ENCODE measurements around the gene ATP10A. TPM values are rescaled to one million over a fixed set of nuclear protein-coding genes. Genes with fewer than 3 reads are reported as not detected.

ATP10A gene
- total RNA-seq, 4 donors from 2014 or later = 2.7 to 7.0 (median 3.4) TPM

DNA sequence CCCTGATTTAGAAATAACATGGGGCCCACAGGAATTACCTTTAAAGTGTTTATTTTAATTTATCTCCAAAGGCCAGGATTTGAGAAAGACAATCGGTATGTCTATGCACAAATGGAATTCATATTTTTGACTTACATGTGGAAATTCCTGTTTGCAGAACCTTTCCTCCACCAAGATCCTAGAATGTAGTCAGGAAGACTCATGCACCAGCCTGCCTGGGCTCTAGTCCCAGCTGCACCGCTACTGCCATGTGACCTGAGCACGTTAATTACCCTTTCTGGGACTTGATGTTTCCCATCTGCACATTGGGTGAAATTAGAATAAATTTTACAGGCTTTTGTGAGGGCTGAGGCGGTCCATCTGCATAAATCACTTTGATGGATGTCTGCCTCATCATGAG is 194.2 kb downstream of the ATP10A start:
- Histone ChIP-seq H3K27ac (no peak overlapping the region), H3K36me3 (no peaks in the 10 kb centered on the region), H3K9me3 (no peaks in the 10 kb centered on the region), H3K27me3 (peaks cover 4% of the 10 kb centered on the region), H3K4me3 (replicated peaks in 1 of 3) (no peak overlapping the region), H3K4me1 (peaks cover 0 to 13% of the 10 kb centered on the region in 2 donors)
- WGBS, 2 donors = 92 to 95% methylated on average over 4 of the region's 4 CpGs
- no peak for TF ChIP-seq POLR2A (IDR thresholded peaks at IDR 0.05)
- TF ChIP-seq, protein P1, sequence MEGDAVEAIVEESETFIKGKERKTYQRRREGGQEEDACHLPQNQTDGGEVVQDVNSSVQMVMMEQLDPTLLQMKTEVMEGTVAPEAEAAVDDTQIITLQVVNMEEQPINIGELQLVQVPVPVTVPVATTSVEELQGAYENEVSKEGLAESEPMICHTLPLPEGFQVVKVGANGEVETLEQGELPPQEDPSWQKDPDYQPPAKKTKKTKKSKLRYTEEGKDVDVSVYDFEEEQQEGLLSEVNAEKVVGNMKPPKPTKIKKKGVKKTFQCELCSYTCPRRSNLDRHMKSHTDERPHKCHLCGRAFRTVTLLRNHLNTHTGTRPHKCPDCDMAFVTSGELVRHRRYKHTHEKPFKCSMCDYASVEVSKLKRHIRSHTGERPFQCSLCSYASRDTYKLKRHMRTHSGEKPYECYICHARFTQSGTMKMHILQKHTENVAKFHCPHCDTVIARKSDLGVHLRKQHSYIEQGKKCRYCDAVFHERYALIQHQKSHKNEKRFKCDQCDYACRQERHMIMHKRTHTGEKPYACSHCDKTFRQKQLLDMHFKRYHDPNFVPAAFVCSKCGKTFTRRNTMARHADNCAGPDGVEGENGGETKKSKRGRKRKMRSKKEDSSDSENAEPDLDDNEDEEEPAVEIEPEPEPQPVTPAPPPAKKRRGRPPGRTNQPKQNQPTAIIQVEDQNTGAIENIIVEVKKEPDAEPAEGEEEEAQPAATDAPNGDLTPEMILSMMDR (IDR thresholded peaks at IDR 0.05) = no peak
- intact Hi-C loops (cut with DNase I) = no loop called here
- DNase-seq = no peak

DNA sequence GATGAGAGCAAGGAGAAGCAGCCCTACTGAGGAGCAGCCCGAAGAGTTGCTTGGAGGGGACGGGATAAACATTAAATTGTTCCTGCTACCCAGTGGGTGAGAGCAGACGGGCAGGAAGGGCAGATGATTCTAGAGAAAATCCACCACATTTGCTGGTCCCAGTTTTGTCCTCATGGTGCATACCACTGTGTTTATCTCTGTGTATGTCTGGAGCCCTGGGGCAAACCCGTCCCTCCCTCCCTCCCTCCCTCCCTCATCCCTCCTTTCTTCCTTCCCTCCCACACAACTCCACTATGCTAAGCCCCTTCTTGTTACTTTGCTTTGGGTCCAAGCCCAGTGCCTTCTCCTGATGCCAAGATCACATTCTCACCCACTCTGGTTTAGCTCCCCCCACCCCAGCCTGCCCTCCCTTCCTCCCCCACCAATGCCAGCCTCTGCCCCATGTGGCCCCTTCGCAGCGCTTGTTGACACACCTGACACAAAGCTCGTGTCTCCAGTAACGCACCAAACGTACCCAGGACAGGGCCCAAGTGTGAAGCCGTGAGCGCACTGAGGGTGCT is 194.8 kb downstream of the ATP10A start:
- H3K4me1 ChIP-seq = peaks cover 0 to 13% of the 10 kb centered on the region in 2 donors
- H3K27me3 ChIP-seq = peaks cover 4% of the 10 kb centered on the region
- DNase-seq = no peak
- no peak overlapping the region for H3K4me3 ChIP-seq (replicated peaks in 1 of 3)
- intact Hi-C loops (cut with DNase I) = no loop called here
- WGBS, 2 donors = 81 to 83% methylated on average over 11 of the region's 11 CpGs
- no peak for TF ChIP-seq POLR2A (IDR thresholded peaks at IDR 0.05)
- TF ChIP-seq, protein P1 (IDR thresholded peaks at IDR 0.05) = no peak
- no peaks in the 10 kb centered on the region for H3K36me3 ChIP-seq
- no peak overlapping the region for H3K27ac ChIP-seq
- no peaks in the 10 kb centered on the region for H3K9me3 ChIP-seq

DNA sequence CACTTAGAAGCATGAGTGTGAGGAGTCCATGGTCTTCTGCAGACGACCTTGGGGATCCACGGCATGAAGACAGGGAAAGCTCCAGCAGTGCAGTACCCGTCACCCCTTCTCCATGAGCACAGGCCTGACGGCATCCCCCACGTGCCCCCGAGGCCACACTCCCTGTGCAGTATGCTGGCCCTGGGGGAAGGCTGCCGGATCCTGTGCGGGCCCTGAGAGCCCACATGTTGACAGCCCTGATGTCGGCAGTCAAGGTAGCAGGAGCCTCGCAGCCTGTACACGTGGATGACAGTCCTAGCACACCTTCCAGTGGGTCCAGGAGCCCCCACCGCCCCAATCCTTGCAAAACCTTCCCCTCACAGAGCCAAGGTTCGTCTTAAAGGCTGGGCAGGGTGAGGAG is 195.3 kb downstream of the ATP10A start:
- no peaks in the 10 kb centered on the region for H3K36me3 ChIP-seq
- peaks cover under 1% of the 10 kb centered on the region for H3K27me3 ChIP-seq
- 62 to 77% methylated on average over 6 to 7 of the region's 13 CpGs for WGBS, 2 donors
- intact Hi-C loops (cut with DNase I) = no loop called here
- H3K4me1 ChIP-seq = peaks cover 0 to 13% of the 10 kb centered on the region in 2 donors
- H3K9me3 ChIP-seq = no peaks in the 10 kb centered on the region
- no peak overlapping the region for H3K4me3 ChIP-seq (replicated peaks in 1 of 3)
- no peak for DNase-seq
- H3K27ac ChIP-seq = no peak overlapping the region
- TF ChIP-seq, protein P1 (IDR thresholded peaks at IDR 0.05) = no peak
- TF ChIP-seq POLR2A (IDR thresholded peaks at IDR 0.05) = no peak

DNA sequence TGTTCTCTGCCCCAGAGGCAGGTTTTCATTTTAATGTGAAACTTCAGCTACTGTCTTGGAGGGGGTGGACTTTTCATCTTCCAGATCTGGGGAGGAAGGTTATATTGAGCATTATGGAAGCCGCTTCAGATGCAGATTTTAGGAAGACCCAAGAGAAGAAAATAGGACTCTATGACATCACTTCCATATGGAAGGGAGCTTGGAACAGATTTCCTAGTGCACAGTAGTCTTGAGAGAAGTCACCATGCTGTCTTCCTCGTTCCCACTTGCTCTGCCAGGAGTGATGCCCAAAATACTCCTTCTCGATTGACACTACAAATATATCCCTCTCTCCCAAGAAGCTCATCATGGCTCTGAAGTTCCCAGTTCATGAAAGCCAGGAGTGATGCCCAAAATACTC is 197.2 kb downstream of the ATP10A start:
- Histone ChIP-seq H3K27me3 (no peaks in the 10 kb centered on the region), H3K27ac (no peak overlapping the region), H3K9me3 (no peaks in the 10 kb centered on the region), H3K4me3 (replicated peaks in 1 of 3) (no peak overlapping the region), H3K4me1 (peaks cover 0 to 9% of the 10 kb centered on the region in 2 donors), H3K36me3 (no peaks in the 10 kb centered on the region)
- TF ChIP-seq, protein P1 (IDR thresholded peaks at IDR 0.05) = no peak
- no peak for TF ChIP-seq POLR2A (IDR thresholded peaks at IDR 0.05)
- intact Hi-C loops (cut with DNase I) = no loop called here
- WGBS, 2 donors = 87 to 97% methylated on average over 3 of the region's 3 CpGs
- no peak for DNase-seq

DNA sequence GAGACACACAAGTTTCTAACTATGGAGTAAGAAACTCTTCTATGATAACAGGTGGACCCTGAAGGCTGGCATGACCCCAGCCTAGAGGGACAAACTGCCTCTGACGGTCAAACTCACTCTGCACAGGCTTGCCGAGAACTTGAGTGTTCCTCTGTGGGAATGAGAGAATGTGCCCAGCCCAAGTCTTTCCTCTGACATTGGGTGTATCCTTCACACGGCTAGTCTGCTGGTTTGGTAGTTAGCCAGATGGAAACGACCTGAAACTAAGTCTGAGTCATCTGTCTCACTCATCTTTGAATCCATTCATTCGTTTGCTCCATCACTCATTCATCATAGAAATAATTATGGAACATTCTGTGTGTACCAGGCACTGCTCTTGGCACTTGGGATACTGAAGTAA is 198.4 kb downstream of the ATP10A start:
- no peaks in the 10 kb centered on the region for H3K9me3 ChIP-seq
- WGBS, 2 donors = 65 to 76% methylated on average over 5 of the region's 5 CpGs
- no peak for TF ChIP-seq POLR2A (IDR thresholded peaks at IDR 0.05)
- TF ChIP-seq, protein P1 (IDR thresholded peaks at IDR 0.05) = no peak
- no peak overlapping the region for H3K4me3 ChIP-seq (replicated peaks in 1 of 3)
- H3K4me1 ChIP-seq = peaks cover 0 to under 1% of the 10 kb centered on the region in 2 donors
- H3K27ac ChIP-seq = no peak overlapping the region
- no peak for DNase-seq
- no peaks in the 10 kb centered on the region for H3K36me3 ChIP-seq
- intact Hi-C loops (cut with DNase I) = no loop called here
- H3K27me3 ChIP-seq = no peaks in the 10 kb centered on the region
